ENCODE results near the gene AGL. TPM values are rescaled to one million over a fixed set of nuclear protein-coding genes. Genes with fewer than 3 reads are reported as not detected.

The AGL gene
- total RNA-seq, 3 donors from 2014 or later: 18.4 to 31.6 (median 26.6) TPM

GRCh38 chr1:99811747-99812146 is 38.4 kb upstream of the AGL start:
- no peak overlapping the region for H3K4me3 ChIP-seq
- H3K9me3 ChIP-seq: no peaks in the 10 kb centered on the region
- H3K27me3 ChIP-seq: no peaks in the 10 kb centered on the region
- H3K4me1 ChIP-seq: no peaks in the 10 kb centered on the region
- DNase-seq (ENCODE audit: low spot score in 2 of 2): no peak
- intact Hi-C loops (cut with DNase I; ENCODE audit: low total_unique reads): no loop called here
- TF ChIP-seq POLR2AphosphoS5 (IDR thresholded peaks at IDR 0.05) (no peak), CTCF (IDR thresholded peaks at IDR 0.05) (no peak), POLR2A (IDR thresholded peaks at IDR 0.05) (no peak)
- H3K27ac ChIP-seq: no peak overlapping the region
- no peaks in the 10 kb centered on the region for H3K36me3 ChIP-seq

DNA sequence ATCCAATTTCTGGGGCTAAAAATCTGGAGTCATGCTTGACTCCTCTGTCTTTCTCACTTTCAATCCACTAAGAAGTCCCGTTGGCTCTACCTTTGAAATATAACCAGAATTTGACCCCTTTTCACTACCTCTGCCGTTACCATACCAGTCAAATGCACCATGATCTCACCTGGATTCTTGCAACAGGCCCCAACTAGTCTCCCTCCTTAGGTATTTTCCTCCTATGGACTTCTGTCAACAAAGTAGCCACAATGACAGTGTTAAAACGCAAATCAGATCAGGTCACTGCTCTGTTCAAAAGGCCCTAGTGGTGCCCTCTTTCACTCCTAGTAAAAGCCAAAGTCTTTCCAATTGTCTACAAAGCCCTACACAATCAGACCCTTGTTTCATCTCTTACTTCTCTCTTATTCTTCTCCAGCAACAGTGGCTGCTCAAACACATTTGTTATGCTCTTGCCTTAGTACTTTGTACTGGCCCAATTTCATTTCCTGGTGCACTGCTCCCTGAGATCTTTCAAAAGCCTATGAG is 35.7 kb upstream of the AGL start:
- intact Hi-C loops (cut with DNase I; ENCODE audit: low total_unique reads): no loop called here
- TF ChIP-seq POLR2A (IDR thresholded peaks at IDR 0.05) (no peak), POLR2AphosphoS5 (IDR thresholded peaks at IDR 0.05) (no peak), CTCF (IDR thresholded peaks at IDR 0.05) (no peak)
- no peak for DNase-seq (ENCODE audit: low spot score in 2 of 2)
- H3K4me1 ChIP-seq: no peaks in the 10 kb centered on the region
- H3K4me3 ChIP-seq: no peak overlapping the region
- no peaks in the 10 kb centered on the region for H3K9me3 ChIP-seq
- H3K36me3 ChIP-seq: no peaks in the 10 kb centered on the region
- H3K27me3 ChIP-seq: no peaks in the 10 kb centered on the region
- H3K27ac ChIP-seq: no peak overlapping the region

GRCh38 chr1:99816656-99817055 is 33.5 kb upstream of the AGL start:
- Histone ChIP-seq H3K27ac (no peak overlapping the region), H3K9me3 (no peaks in the 10 kb centered on the region), H3K27me3 (no peaks in the 10 kb centered on the region), H3K36me3 (no peaks in the 10 kb centered on the region), H3K4me3 (no peak overlapping the region), H3K4me1 (no peaks in the 10 kb centered on the region)
- DNase-seq (ENCODE audit: low spot score in 2 of 2): no peak
- intact Hi-C loops (cut with DNase I; ENCODE audit: low total_unique reads): no loop called here
- no peak for TF ChIP-seq POLR2AphosphoS5 (IDR thresholded peaks at IDR 0.05)
- no peak for TF ChIP-seq CTCF (IDR thresholded peaks at IDR 0.05)
- TF ChIP-seq POLR2A (IDR thresholded peaks at IDR 0.05): no peak

GRCh38 chr1:99818063-99818699 is 32.0 kb upstream of the AGL start:
- no peaks in the 10 kb centered on the region for H3K4me1 ChIP-seq
- intact Hi-C loops (cut with DNase I; ENCODE audit: low total_unique reads): no loop called here
- DNase-seq (ENCODE audit: low spot score in 2 of 2): no peak

DNA sequence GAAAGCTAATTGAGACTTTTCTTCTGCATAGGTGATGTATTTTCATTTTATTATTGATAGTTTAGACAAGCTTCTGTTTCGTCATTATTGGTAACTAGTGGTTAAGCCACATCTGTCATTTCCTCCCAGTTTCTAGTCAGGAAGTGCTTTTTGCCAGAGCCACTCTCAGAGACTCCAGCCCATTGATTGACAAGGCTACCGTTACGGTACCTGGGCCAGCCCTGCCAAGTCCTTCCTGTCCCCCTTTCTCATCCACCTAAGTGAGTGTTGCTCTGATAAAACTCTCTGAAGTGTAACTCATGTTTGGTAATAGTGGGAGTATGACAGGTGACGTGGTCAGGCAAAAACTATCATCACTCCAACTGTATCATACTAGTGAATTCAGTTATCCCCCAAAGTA is 29.6 kb upstream of the AGL start:
- no peak overlapping the region for H3K4me3 ChIP-seq
- no peaks in the 10 kb centered on the region for H3K27me3 ChIP-seq
- no peak overlapping the region for H3K27ac ChIP-seq
- no peaks in the 10 kb centered on the region for H3K9me3 ChIP-seq
- no peak for DNase-seq (ENCODE audit: low spot score in 2 of 2)
- intact Hi-C loops (cut with DNase I; ENCODE audit: low total_unique reads): no loop called here
- no peaks in the 10 kb centered on the region for H3K4me1 ChIP-seq
- no peaks in the 10 kb centered on the region for H3K36me3 ChIP-seq
- no peak for TF ChIP-seq POLR2A (IDR thresholded peaks at IDR 0.05)
- no peak for TF ChIP-seq CTCF (IDR thresholded peaks at IDR 0.05)
- no peak for TF ChIP-seq POLR2AphosphoS5 (IDR thresholded peaks at IDR 0.05)

More at GRCh38 chr1:99818063-99818699, 32.0 kb upstream of the AGL start:
- Histone ChIP-seq H3K4me3 (no peak overlapping the region), H3K27ac (no peak overlapping the region), H3K9me3 (no peaks in the 10 kb centered on the region), H3K36me3 (no peaks in the 10 kb centered on the region), H3K27me3 (no peaks in the 10 kb centered on the region)
- TF ChIP-seq POLR2A (IDR thresholded peaks at IDR 0.05): no peak
